ENCODE results near the gene JMJD4.
"Not testable (repeated sequence)": the region's sequence is repeated elsewhere in the genome, so short reads cannot be mapped to it uniquely, and the experiment has no call there.

The JMJD4 gene

GRCh38 chr1:227733751-227734545 lies 1.2 kb downstream of the JMJD4 start:
- no peak for DNase-seq (ENCODE audit: insufficient read length, low spot score)
- no peak for FAIRE-seq

DNA sequence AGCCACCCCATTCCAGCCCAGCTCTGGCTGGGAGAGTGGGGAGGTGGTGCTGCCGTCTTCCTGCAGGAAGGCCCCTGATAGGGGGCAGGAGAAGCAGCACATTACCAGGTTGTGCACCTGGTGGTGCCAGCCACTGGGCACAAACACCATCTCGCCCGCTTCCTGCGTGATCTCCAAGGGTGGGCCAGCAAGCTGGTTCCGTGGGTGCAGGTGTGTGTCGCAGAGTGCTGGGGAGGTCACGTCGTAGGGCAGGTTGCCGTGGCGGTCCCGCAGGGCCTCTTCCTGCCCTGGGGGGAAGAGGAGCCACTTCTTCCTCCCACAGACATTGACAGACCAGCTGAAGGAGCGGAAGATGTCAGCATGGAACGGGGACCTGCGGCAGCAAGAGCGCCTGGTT lies 1.8 kb downstream of the JMJD4 start:
- no peak for FAIRE-seq

GRCh38 chr1:227732586-227733308 lies 2.4 kb downstream of the JMJD4 start:
- DNase-seq (ENCODE audit: insufficient read length, low spot score): no peak
- FAIRE-seq: no peak

More for the DNA sequence above, 1.8 kb downstream of the JMJD4 start:
- no peak for DNase-seq (ENCODE audit: insufficient read length, low spot score)

DNA sequence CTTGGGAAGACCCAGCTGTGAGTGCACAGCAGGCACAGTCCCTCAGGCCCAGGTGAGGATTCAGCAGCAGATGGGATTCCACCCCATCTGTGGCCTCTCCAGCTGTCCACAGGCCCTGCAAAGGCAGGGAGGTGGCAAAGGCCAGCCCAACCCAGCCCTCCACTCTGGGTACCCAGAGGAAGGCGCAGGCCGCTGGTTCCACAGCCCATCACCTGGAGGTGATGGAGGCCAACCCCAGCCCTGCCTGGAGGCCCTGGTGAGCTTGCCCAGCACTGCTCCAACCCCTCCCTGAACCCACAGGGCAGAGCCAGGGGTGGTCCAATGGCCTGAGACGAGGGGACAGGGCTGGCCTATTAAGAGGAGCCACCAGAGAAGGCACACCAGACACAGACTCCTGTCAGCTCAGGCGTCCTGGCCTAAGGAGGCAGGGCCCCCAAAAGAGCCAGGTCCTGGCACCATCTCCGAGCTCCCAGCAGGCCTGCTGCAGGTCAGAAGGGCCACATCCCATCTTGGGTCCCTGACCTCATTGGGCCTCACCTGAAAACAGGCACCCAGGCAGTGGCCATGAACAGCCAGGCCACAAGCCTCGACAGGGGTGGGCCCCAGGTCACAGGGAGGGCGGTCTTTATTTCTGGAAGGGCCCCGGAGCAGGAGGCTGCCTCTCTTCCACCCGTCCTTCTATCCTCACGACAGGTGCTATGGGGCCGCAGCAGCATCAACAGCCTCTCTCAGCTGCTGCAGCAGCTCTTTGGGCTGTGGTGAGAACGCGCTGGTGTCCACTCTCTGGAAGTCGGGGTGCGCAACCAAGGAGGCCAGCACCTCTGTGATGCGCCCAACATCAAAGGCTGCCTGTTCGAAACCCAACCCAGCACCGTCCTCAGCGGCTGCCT lies 3.2 kb downstream of the JMJD4 start:
- FAIRE-seq: no peak
- DNase-seq (ENCODE audit: insufficient read length, low spot score): no peak

GRCh38 chr1:227731241-227731677 lies 3.8 kb downstream of the JMJD4 start:
- no peak for DNase-seq (ENCODE audit: insufficient read length, low spot score)
- no peak for FAIRE-seq

DNA sequence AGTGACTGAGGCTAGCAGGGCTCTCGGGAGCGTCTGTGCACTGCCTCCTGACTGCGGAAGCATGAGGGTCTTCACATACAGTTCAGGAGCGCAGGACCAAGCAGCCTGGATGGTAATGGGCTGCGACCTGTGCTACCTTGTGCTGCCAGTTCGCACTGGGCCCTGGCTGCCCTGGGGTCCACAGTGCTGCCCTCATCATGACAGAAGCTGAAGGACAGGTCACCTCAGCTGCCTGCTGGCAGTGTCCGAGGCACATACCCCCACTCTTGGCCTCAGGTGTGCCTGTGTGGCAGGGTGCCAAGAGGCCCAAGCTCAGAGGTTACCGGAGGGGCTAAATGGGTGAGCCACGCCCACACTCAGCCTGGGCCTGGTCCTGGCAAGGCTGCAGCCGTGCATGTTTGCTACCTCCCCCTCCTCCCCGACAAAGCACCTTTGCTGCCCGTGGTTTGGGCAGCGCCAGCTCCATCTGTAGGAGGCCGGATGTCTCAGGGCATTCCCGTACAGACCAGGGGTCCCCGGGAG lies 4.4 kb downstream of the JMJD4 start:
- DNase-seq (ENCODE audit: insufficient read length, low spot score) (no peak), FAIRE-seq (no peak)

DNA sequence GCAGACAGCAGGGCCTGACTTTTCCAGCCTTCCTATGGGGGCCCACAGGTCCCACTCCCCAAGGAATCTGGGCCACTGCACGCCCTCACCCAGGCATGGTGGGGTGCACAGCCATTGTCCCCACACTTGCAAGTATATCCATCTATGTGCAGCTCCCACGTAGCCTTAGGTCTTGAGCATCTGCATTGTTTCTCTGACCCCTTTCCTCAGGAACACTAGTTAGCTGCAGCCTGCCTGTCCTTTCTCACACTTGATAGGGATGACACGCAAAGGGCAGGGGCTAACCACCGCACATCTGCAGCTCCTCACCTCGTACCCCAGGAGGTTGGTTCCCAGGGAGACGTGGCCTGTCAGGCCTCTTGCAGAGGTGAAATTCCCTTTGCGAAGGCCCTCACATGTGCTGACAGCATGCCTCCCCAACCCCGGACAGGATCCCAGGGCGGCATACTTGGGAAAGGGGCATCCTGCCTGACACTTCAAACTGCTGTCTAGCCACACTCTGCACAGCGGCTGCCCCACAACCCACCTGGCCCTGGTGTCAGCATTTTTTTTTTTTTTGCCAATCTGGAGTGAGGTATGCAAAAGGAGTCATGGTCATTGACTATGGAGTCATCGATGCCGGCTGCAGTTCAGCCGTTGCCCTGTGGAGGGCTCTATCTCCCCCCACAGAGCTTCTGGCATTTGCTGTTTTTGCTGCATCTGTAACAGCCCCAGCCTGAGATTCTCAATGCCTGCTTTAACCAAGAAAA lies 5.0 kb downstream of the JMJD4 start:
- DNase-seq (ENCODE audit: insufficient read length, low spot score): no peak

GRCh38 chr1:227729144-227729880 lies 5.8 kb downstream of the JMJD4 start:
- DNase-seq (ENCODE audit: insufficient read length, low spot score): no peak
- no peak for FAIRE-seq

More for the DNA sequence above, 5.0 kb downstream of the JMJD4 start:
- FAIRE-seq: no peak

DNA sequence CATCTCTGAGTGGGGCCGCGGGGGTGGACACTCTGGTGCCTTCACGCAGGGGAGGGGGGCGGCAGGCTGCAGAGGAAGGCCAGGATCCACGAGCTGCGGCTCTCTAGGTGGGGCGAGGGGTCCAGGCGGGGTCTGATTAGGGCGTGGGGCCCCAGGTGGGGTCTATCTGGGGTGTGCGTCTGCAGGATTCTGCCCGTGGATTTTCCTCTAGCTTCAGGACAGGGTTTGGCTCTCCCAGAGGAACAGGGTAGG lies 6.3 kb downstream of the JMJD4 start:
- no peak for DNase-seq (ENCODE audit: insufficient read length, low spot score)
- no peak for FAIRE-seq

- FAIRE-seq: peak; percentile 31
Measured at GRCh38 chr1:227728059-227728891, 6.8 kb downstream of the JMJD4 start.

GRCh38 chr1:227726924-227727599 lies 8.0 kb downstream of the JMJD4 start:
- DNase-seq (ENCODE audit: insufficient read length, low spot score): no peak
- FAIRE-seq: no peak

More at GRCh38 chr1:227728059-227728891, 6.8 kb downstream of the JMJD4 start:
- peak; percentile 71 for DNase-seq (ENCODE audit: insufficient read length, low spot score)

- no peak for DNase-seq (ENCODE audit: insufficient read length, low spot score)
- no peak for FAIRE-seq
Measured at GRCh38 chr1:227726318-227726717, 8.8 kb downstream of the JMJD4 start.

DNA sequence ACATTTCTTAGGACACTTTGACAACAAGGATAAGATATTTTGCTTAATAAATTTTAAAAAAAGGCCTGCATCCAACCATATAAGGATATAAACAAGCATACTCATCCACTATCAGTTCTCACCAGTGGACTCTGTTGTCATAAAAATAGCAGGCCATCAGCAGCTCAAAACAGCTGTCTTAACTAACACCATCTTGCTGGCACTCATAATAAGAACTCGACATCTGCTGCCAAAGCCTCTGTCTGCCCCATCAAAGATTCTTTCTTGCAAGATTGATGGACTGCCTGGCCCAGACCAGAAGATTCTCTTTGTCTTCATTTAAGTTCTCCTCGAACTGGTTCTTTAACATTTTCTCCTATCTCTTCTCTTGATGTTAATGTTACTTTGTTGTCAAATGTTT lies 10.1 kb downstream of the JMJD4 start:
- DNase-seq (ENCODE audit: insufficient read length, low spot score): no peak
- FAIRE-seq: no peak

DNA sequence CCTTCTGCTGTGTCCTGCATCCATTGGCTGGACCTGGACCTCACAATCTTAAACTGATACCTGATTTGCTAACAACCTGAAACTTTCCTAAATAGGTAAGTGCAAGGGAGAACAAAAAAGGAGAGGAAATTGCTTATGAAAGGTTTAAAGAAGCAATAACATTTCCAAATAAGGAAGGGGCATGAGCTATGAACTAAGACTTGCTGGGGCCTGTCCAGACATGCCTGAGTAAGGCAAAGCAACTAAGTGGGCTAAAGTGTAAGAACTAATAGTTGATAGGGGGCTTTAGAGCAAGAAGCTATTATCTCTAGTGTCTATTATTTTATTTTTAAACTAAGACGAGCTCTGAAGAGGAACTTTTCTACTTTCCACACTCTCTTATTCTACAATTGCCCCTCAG lies 11.6 kb downstream of the JMJD4 start:
- FAIRE-seq (no peak), DNase-seq (ENCODE audit: insufficient read length, low spot score) (no peak)

- FAIRE-seq: no peak
- no peak for DNase-seq (ENCODE audit: insufficient read length, low spot score)
Measured at GRCh38 chr1:227718932-227719331, 16.2 kb downstream of the JMJD4 start.

GRCh38 chr1:227712648-227713047 lies 22.5 kb downstream of the JMJD4 start:
- DNase-seq (ENCODE audit: insufficient read length, low spot score) (no peak), FAIRE-seq (no peak)

DNA sequence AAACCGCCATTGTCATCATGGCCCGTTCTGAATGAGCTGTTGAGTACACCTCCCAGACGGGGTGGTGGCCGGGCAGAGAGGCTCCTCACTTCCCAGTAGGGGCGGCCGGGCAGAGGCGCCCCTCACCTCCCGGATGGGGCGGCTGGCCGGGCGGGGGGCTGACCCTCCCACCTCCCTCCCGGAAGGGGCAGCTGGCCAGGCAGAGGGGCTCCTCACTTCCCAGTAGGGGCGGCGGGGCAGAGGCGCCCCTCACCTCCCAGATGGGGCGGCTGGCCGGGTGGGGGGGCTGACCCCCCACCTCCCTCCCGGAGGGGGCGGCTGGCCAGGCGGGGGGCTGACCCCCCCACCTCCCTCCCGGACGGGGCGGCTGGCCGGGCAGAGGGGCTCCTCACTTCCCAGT lies 24.6 kb downstream of the JMJD4 start:
- not testable (repeated sequence) for FAIRE-seq; DNase-seq (ENCODE audit: insufficient read length, low spot score)

- DNase-seq (ENCODE audit: insufficient read length, low spot score) (no peak), FAIRE-seq (no peak)
Measured at GRCh38 chr1:227709451-227709850, 25.7 kb downstream of the JMJD4 start.

Data from GM19239 (cell line).